ENCODE measurements around the gene NEO1.
A peak's percentile ranks its signal among the peaks of the same experiment; 100 is the strongest.

The NEO1 gene

DNA sequence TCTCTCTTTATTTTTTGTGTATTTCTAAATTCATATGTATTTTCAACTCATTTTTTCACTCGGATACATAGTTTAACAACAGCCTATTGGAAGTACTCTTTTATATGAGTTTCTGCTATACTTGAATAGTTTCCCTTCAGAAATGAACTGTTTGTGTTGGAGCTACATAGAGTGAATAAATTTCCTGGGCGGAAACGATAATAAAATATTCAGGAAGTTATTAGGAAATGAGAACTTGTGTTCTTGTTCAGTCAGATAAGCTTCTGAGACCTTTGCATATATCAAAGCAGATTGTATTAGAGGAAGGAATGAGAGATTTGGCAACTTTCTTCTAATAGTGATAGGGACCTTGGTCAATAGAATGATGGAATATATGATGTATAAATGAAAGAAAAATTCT lies 27.3 kb downstream of the NEO1 start:
- Mint-ChIP-seq H3K4me3 (no peak overlapping the region), H3K4me1 (peaks cover 11% of the 10 kb centered on the region), H3K27ac (no peak overlapping the region), H3K9me3 (no peaks in the 10 kb centered on the region), H3K36me3 (no peaks in the 10 kb centered on the region)
- no peak for ATAC-seq
- no peak for DNase-seq (ENCODE audit: low spot score in 2 of 2)

GRCh38 chr15:73081321-73081958 lies 29.2 kb downstream of the NEO1 start:
- Mint-ChIP-seq H3K27ac (no peak overlapping the region), H3K4me3 (no peak overlapping the region), H3K9me3 (no peaks in the 10 kb centered on the region), H3K4me1 (peaks cover 11% of the 10 kb centered on the region), H3K36me3 (no peaks in the 10 kb centered on the region)
- DNase-seq (ENCODE audit: low spot score in 2 of 2), result no peak
- ATAC-seq, result no peak

DNA sequence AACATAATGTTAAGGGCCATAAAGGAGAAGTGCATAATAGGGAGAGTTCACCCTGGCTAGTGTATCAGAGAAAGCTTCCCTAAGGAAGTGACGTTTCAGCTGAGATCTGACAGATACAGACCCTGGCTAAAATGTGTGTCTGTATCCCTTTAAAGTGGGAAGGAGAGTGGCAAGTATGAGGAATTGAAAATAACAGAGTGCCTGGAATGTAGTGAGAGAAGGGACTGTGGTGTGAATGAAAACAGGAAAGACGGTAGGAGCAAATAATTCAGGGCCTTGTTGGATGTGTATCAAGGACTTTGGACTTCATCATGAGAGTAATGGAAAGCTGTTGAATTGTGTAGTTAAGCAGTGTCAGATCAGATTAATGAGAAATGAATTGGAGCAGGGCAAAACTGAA lies 30.5 kb downstream of the NEO1 start:
- H3K36me3 Mint-ChIP-seq, result no peaks in the 10 kb centered on the region
- no peaks in the 10 kb centered on the region for H3K9me3 Mint-ChIP-seq
- H3K4me1 Mint-ChIP-seq, result peaks cover 14% of the 10 kb centered on the region
- ATAC-seq, result no peak
- no peak overlapping the region for H3K4me3 Mint-ChIP-seq
- DNase-seq (ENCODE audit: low spot score in 2 of 2), result no peak
- no peak overlapping the region for H3K27ac Mint-ChIP-seq

DNA sequence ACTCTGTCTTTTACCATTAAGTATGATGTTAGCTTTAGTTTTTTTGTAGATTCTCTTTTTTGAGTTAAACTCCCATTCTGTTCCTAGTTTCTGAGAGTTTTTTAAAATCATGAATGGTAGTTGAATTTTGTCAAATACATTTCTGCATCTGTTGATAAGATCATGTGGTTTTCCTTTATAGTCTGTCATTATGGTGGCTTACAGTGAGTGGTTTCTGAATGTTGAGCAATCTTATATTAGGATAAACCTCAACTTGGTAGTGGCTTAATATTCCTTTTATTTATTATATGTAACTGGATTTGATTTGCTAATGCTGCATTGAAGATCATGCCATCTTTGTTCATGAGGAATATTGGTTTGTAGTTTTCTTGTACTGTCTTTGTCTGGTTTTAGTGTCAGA lies 34.8 kb downstream of the NEO1 start:
- no peak for DNase-seq (ENCODE audit: low spot score in 2 of 2)
- H3K4me1 Mint-ChIP-seq, result peaks cover 6% of the 10 kb centered on the region
- no peak overlapping the region for H3K27ac Mint-ChIP-seq
- H3K36me3 Mint-ChIP-seq, result no peaks in the 10 kb centered on the region
- H3K4me3 Mint-ChIP-seq, result no peak overlapping the region
- no peaks in the 10 kb centered on the region for H3K9me3 Mint-ChIP-seq
- ATAC-seq, result no peak

- Mint-ChIP-seq H3K27ac (no peak overlapping the region), H3K9me3 (no peaks in the 10 kb centered on the region), H3K36me3 (no peaks in the 10 kb centered on the region), H3K4me1 (peaks cover 5% of the 10 kb centered on the region), H3K4me3 (no peak overlapping the region)
- ATAC-seq, result no peak
- DNase-seq (ENCODE audit: low spot score in 2 of 2), result no peak
Observed at GRCh38 chr15:73105064-73105463, 52.8 kb downstream of the NEO1 start.

DNA sequence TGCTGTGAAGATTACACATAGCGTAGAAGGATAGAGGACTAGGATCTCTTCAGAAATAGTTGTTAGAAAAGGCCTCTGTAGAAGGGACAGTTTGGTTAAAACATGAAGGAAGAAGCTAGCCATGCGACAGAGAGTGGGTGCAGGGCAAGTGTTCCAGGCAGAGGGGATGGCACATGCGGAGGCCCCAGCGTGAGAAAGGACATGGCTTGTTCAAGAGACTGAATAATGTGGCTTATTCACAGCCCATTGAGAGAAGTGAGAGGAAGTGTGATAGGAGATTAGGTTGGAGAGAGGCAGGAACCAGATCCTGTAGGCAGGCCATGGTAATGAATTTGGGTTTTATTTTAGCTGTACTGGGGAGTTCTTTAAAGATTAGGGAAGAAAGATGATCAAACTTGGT lies 56.4 kb downstream of the NEO1 start:
- ATAC-seq (no peak), DNase-seq (ENCODE audit: low spot score in 2 of 2) (no peak)
- no peak overlapping the region for H3K27ac Mint-ChIP-seq
- H3K36me3 Mint-ChIP-seq, result no peaks in the 10 kb centered on the region
- H3K4me3 Mint-ChIP-seq, result no peak overlapping the region
- H3K4me1 Mint-ChIP-seq, result peaks cover 5% of the 10 kb centered on the region
- H3K9me3 Mint-ChIP-seq, result no peaks in the 10 kb centered on the region

DNA sequence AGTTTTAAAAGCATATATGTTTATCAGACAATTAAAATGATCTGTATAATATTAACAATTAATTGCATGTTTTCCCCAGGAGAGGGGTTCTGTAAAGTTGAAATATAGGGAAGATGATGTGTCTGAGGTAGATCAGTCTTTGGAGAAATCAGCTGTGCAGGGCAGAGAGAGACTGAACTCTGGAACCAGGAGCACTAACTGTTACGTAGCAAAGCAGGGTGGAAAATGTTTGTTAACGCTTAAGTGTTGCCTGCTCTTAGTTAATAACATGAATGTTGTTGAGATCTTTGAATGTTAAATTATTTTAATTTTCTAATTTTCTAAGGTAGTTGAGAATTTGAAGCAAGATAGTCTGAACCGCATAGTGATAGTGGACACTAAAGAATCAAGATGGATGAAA lies 57.5 kb downstream of the NEO1 start:
- DNase-seq (ENCODE audit: low spot score in 2 of 2), result no peak
- Mint-ChIP-seq H3K4me1 (peaks cover 5% of the 10 kb centered on the region), H3K36me3 (no peaks in the 10 kb centered on the region), H3K27ac (no peak overlapping the region), H3K9me3 (no peaks in the 10 kb centered on the region), H3K4me3 (no peak overlapping the region)
- no peak for ATAC-seq

DNA sequence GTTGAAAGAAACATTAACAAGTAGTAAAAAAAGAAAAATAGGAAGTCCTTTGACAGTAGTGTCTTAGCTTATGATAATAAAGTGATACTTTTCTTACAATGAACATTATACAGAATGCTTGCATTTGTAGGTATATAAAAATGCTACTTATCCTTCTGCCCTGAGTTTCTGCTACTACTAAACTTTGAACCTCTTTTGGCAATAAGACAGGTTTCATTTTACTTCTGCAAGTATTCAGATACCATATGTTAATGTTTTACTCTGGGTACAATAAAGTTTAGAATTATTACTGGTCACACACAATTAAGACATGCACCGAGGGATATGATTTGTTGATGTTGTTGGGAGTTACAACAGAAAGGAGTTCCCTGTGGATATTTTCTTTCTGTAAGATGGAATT lies 57.9 kb downstream of the NEO1 start:
- ATAC-seq (no peak), DNase-seq (ENCODE audit: low spot score in 2 of 2) (no peak)
- no peaks in the 10 kb centered on the region for H3K36me3 Mint-ChIP-seq
- H3K9me3 Mint-ChIP-seq, result no peaks in the 10 kb centered on the region
- peaks cover 5% of the 10 kb centered on the region for H3K4me1 Mint-ChIP-seq
- no peak overlapping the region for H3K4me3 Mint-ChIP-seq
- no peak overlapping the region for H3K27ac Mint-ChIP-seq

DNA sequence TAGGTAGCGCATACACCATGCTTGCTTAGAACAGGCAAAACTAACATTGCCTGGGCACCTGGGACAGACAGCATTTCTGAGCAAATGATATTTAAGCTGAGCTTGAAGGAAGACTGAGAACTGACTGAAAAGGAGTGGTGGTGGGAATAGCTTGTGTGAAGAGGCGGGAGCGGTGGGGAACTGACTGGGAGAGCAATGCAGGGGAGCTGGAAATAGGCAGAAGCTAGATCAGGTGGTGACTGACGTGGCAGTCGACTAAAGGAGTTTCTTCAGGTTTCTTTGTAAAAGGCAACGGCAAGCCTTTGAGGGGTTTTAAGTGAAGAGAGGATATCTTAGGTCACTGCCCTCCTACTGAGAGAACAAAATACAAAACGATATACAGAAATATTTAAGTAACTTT lies 61.8 kb downstream of the NEO1 start:
- no peaks in the 10 kb centered on the region for H3K9me3 Mint-ChIP-seq
- H3K4me3 Mint-ChIP-seq, result no peak overlapping the region
- peaks cover 6% of the 10 kb centered on the region for H3K4me1 Mint-ChIP-seq
- ATAC-seq (no peak), DNase-seq (ENCODE audit: low spot score in 2 of 2) (no peak)
- no peak overlapping the region for H3K27ac Mint-ChIP-seq
- H3K36me3 Mint-ChIP-seq, result no peaks in the 10 kb centered on the region

DNA sequence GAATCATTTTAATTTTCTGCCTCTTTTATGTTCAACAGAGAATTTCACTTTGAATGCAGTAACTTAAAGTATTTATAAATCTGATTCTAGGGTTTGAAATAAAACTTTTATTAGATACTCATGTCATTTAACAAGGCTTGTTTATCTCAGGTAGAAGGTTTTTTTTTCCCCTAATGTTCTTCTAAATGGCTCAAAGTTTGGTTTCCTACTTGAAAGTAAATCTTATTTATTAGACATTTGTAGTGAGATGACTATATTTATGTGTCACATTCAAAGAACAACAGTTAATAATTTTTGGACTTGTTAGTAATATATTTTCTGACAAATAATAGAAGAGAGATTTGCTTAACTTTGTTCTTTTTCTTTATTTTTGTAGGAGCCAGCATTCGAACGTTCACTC lies 63.9 kb downstream of the NEO1 start:
- Mint-ChIP-seq H3K4me1 (peaks cover 6% of the 10 kb centered on the region), H3K4me3 (no peak overlapping the region), H3K9me3 (no peaks in the 10 kb centered on the region), H3K27ac (no peak overlapping the region), H3K36me3 (no peaks in the 10 kb centered on the region)
- DNase-seq (ENCODE audit: low spot score in 2 of 2) (no peak), ATAC-seq (no peak)

DNA sequence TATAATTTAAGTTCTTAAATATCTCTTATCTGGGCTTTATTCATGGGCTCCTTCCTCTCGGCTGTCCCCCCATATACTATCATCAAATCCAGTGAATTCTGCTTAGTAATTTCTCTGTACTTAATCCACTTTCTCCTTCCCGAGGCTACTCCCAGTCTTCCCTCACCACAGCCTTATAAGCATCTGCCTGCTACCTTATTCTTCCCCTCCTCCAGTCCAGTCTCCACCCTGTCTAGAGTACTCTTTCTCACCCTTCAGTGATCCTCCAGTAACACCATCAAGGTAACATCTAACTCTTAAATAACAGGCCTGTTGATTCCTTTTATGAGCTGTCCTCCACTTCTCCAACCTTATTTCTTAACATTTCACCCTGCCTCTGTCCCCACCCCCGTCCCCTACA lies 65.8 kb downstream of the NEO1 start:
- H3K4me1 Mint-ChIP-seq, result peaks cover 6% of the 10 kb centered on the region
- no peak for ATAC-seq
- no peak overlapping the region for H3K4me3 Mint-ChIP-seq
- H3K9me3 Mint-ChIP-seq, result no peaks in the 10 kb centered on the region
- H3K36me3 Mint-ChIP-seq, result no peaks in the 10 kb centered on the region
- DNase-seq (ENCODE audit: low spot score in 2 of 2), result no peak
- H3K27ac Mint-ChIP-seq, result no peak overlapping the region

GRCh38 chr15:73119478-73119877 lies 67.2 kb downstream of the NEO1 start:
- H3K27ac Mint-ChIP-seq, result no peak overlapping the region
- no peak overlapping the region for H3K4me3 Mint-ChIP-seq
- H3K4me1 Mint-ChIP-seq, result peaks cover 6% of the 10 kb centered on the region
- no peak for ATAC-seq
- H3K36me3 Mint-ChIP-seq, result no peaks in the 10 kb centered on the region
- no peak for DNase-seq (ENCODE audit: low spot score in 2 of 2)
- H3K9me3 Mint-ChIP-seq, result no peaks in the 10 kb centered on the region

DNA sequence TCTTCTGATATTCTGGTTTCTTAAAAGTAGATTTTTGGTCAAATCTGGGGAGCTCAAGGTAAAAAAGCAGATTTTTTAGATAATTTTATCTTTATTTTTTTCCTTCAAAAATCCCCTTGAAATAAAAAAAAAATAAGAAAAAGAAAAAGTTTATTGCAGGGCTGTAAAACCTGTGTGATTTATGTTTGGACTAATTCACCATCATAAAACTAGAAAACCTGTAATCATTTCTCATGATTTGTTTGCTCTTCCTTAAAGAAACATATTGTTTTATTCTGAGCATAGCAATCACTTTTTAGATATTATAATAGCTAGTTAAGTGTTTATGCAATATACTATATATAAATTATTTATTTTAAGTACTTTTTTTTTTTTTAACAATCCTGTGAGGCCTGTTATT lies 68.0 kb downstream of the NEO1 start:
- no peak for DNase-seq (ENCODE audit: low spot score in 2 of 2)
- Mint-ChIP-seq H3K4me1 (peaks cover 6% of the 10 kb centered on the region), H3K27ac (no peak overlapping the region), H3K4me3 (no peak overlapping the region), H3K36me3 (no peaks in the 10 kb centered on the region), H3K9me3 (no peaks in the 10 kb centered on the region)
- no peak for ATAC-seq

- no peak overlapping the region for H3K27ac Mint-ChIP-seq
- H3K36me3 Mint-ChIP-seq, result no peaks in the 10 kb centered on the region
- no peaks in the 10 kb centered on the region for H3K4me1 Mint-ChIP-seq
- no peak for ATAC-seq
- H3K9me3 Mint-ChIP-seq, result no peaks in the 10 kb centered on the region
- DNase-seq (ENCODE audit: low spot score in 2 of 2), result no peak
- no peak overlapping the region for H3K4me3 Mint-ChIP-seq
Observed at GRCh38 chr15:73125219-73125618, 73.0 kb downstream of the NEO1 start.

GRCh38 chr15:73127302-73127936 lies 75.2 kb downstream of the NEO1 start:
- DNase-seq (ENCODE audit: low spot score in 2 of 2), result no peak
- Mint-ChIP-seq H3K36me3 (no peaks in the 10 kb centered on the region), H3K4me3 (no peak overlapping the region), H3K27ac (no peak overlapping the region), H3K4me1 (no peaks in the 10 kb centered on the region), H3K9me3 (no peaks in the 10 kb centered on the region)
- ATAC-seq, result peak; percentile 73

DNA sequence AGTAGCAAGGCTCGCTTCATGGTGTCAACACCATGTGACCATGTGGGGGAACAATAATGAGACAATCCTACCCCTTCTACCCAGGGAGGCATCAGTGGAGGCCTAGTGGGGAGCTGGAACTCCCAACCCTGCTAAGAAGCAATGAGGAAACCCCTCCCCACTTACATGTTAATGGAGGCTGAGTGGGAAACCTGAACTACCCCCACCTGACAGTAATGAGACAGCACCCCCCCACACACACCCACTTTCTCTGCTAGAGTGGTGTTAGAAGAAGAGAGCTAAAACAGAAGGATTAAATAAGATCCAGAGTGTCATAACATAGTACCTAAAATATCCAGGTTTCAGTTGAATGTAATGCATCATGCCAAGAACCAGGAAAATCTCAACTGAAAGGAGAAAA lies 78.6 kb downstream of the NEO1 start:
- Mint-ChIP-seq H3K27ac (no peak overlapping the region), H3K9me3 (no peaks in the 10 kb centered on the region), H3K36me3 (no peaks in the 10 kb centered on the region), H3K4me3 (no peak overlapping the region), H3K4me1 (no peaks in the 10 kb centered on the region)
- ATAC-seq (no peak), DNase-seq (ENCODE audit: low spot score in 2 of 2) (no peak)

- Mint-ChIP-seq H3K36me3 (no peaks in the 10 kb centered on the region), H3K27ac (no peak overlapping the region), H3K4me3 (no peak overlapping the region), H3K9me3 (no peaks in the 10 kb centered on the region), H3K4me1 (peaks cover 5% of the 10 kb centered on the region)
- ATAC-seq, result no peak
- DNase-seq (ENCODE audit: low spot score in 2 of 2), result no peak
Observed at GRCh38 chr15:73134196-73134595, 81.9 kb downstream of the NEO1 start.

Data from stimulated activated effector memory CD8-positive, alpha-beta T cell treated with anti-CD3 and anti-CD28 coated beads, Interleukin-12 subunit alpha, Interleukin-12 subunit beta, amount 100 ng/mL, for 72 hours (primary cell).